Inferior parietal cortex (tissue), 1 donor: ENCODE results near the gene DENND6B.

Experiments used
- DNase-seq: peaks from one replicate; pipeline ENCODE4 v3.0.0-alpha.2; 2016; ENCODE audit errors: extremely low spot score

DENND6B gene

GRCh38 chr22:50316114-50317065 is 10.4 kb downstream of the DENND6B start:
- DNase-seq: no peak

DNA sequence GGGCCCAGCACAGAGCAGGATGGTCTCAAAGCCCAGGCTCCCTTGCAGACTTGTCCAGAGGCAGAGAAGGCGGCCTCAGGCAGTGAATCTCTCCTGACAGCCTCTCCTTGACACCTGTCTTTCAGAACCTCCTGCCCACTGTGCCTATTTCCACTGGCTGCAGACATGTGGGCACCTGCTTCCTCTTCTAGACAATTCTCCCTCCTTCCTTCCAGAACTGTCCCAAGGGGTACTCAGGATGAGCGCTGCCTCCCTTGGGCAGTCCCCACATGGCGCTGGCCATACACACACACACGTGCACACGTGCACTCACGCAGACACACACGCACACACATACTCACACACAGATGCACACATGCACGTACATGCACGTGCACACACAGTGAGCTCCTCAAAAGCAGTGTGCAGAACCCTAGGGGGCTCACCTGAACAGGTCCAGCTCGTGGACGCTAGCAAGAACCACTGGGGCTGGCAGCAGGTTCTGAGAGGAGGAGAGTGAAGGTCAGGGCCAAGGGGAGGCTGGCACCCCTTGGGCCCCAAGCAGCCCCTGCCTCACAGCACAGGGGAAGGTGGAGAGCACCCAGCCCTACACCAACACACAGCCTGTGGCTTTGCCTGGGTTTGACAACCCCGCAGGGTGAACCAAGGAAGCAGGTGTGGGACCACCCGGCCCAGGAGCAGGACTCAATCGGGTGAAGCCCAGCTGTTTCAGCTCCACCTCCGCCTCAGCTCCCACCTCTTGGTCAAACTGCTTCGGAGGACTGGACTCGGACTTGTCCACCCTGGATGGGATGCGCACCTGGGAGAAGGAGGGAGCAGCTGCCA is 11.3 kb downstream of the DENND6B start:
- DNase-seq: no peak

- no peak for DNase-seq
Measured at GRCh38 chr22:50314455-50315288, 12.1 kb downstream of the DENND6B start.

GRCh38 chr22:50314081-50314454 is 12.7 kb downstream of the DENND6B start:
- DNase-seq: no peak

DNA sequence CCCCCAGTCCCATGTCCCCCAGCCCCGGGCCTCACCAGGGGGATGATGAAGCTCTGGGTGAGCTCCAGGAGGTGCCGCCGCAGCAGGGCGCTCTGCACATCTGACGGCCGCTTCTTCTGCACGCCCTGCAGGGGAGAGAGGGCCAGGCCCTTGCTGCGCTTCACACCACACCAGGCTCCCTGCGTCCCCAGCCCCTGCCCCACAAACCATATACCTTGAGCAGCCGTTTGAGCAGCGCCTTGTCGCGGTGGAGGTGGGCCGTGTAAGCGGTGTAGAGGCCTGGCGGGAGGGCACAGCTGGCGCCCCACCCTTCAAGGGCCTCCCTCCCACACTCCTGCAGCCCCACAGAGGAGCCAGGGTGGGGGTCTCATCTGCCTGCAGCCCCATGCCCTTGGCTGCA is 13.2 kb downstream of the DENND6B start:
- no peak for DNase-seq

GRCh38 chr22:50313021-50313420 is 13.8 kb downstream of the DENND6B start:
- no peak for DNase-seq

DNA sequence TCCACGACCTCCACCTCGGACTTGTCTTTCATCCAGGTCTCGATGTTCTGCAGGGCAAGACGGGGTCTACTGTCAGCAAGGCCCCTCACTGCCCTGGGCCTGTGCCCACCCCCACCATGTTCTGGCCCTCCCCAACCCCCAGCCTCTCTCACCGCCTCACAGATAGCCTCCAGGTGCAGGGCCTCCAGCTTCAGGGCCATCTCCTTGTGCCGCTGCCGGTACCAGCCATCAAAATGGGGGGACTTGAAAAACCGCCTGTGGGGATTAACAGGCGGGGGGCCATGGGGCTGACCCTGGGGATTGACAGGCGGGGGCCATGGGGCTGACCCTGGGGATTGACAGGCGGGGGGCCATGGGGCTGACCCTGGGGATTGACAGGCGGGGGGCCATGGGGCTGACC is 14.4 kb downstream of the DENND6B start:
- no peak for DNase-seq

DNA sequence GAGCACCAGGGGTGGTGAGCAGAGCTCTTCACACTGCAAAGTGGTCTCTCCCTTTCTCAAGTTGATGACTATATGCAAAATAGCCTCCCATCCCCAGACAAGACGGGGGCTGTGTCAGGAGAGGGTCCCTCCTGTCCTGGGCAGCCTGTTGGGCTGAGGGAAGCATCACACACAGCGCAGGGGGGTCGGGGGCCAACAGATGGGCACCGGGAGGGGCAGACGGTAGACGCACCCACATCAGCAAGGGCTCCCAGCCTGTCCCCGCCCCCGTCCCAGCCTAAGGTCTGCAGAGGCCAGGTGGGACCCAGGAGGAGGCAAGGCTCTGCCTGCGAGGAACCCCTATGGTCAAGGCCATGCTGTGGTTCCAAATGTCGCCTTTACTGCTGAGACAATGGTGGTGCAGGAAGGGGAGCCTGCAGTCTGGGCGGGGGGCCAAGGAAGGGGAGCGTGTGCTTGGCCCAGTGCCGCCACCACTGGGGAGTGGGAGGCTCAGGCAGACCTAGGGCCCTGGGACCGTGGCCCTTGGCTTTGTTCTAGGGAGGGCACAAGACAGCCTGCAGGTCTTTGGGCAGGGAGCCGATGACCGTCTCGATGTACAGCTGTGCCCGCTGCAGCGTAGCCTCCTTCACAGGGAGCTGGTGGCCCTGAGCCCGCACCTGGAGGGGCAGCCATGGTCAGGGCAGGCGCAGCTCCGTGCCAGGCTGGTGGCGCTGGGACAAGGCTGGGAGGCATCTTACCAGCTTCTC is 15.0 kb downstream of the DENND6B start:
- DNase-seq: no peak

DNA sequence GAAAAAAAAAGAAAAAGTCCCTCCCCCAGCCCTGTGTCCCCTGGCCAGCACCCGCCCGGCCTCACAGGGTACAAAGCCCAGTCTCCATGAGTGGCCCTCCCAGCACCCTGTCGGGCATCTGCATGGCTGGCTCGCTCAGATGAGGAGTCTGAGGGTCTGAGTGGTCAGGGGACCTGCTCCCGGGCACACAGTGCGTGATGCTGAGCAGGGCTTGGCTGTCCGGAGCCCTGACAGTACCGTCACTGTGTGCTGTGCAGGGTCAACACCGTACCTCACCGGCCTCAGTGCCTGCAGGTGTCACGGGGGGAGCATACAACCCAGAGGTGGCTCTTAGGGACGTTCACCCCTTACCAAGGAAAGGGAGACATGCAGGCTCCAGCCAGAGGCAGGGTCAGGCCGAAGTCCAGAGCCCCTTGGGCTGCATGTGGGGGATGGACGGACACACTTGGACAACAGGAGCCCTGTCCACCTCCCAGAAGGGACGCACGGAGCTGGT is 15.8 kb downstream of the DENND6B start:
- no peak for DNase-seq

- DNase-seq: no peak
Measured at GRCh38 chr22:50310031-50310722, 16.6 kb downstream of the DENND6B start.

GRCh38 chr22:50309601-50309991 is 17.2 kb downstream of the DENND6B start:
- DNase-seq: no peak

DNA sequence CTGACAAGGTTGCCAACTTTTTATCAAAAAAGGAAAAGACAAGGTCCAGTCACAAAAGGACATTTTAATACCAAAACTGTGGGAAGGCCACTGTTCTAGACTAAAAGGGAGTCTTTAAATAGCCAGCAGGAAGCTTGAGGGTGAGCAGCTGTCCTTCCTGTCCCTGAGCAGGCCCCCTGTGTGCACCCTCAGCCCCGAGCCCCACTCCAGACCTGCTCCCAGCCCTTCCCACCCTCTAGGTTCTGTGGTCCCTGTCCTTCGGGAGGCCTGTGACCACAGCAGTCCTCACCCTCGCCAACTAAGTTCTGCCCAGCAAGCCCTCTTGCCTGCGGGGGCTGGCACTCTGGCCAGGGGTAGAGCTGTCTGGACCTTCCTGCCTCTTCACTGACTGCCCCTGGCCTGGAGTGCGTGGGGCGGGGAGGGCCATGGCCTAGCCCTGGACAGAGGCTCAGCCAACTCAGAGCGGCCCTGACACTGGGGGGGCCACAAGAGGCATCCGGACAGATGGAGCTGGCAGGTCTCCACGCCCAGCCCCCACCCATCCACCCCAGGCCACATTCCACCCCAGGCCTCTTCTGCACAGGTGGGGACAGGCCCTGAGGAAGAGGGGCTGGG is 17.7 kb downstream of the DENND6B start:
- DNase-seq: no peak

DNA sequence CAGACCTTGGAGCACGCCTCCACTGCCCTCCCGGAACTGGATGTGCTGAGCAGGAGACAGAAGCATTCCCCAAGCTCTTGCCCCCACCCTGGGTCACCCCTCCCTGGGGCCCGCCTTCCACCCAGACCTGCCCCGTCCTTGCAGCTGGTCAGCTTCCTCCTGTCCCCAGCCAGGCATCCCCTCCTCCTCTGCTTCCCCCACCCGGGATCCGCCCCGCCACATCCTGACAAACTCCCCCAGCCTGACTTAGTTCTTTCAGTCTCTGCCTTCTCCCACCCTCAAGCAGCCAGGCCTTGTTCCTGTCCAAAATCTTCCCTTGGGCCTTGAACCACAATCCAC is 18.2 kb downstream of the DENND6B start:
- no peak for DNase-seq

GRCh38 chr22:50307890-50308596 is 18.8 kb downstream of the DENND6B start:
- DNase-seq: no peak

- peak; percentile 69 for DNase-seq
Measured at GRCh38 chr22:50306753-50307749, 19.8 kb downstream of the DENND6B start, which contains the start of gene PLXNB2. TSS of gene PLXNB2 (minus strand) at chr22:50307646. CDS start at chr22:50290584, 17,062 bp downstream.

- no peak for DNase-seq
Measured at GRCh38 chr22:50305923-50306566, 20.8 kb downstream of the DENND6B start.

GRCh38 chr22:50305393-50305922 is 21.4 kb downstream of the DENND6B start:
- DNase-seq: no peak
